ENCODE measurements around the gene KRT72. TPM values are rescaled to one million over a fixed set of nuclear protein-coding genes. Genes with fewer than 3 reads are reported as not detected.
A peak's percentile ranks its signal among the peaks of the same experiment; 100 is the strongest.

The KRT72 gene
- total RNA-seq, 1 experiment from 2014 or later: not detected

GRCh38 chr12:52582486-52582885, 18.8 kb downstream of the KRT72 start:
- H3K27ac ChIP-seq (ENCODE audit: low read length): no peak overlapping the region
- H3K9me3 ChIP-seq (ENCODE audit: low read length): no peaks in the 10 kb centered on the region
- ChIA-PET POLR2A (ENCODE audit: unreplicated experiment) (no interaction called here), CTCF (interaction anchor here (1.8 kb wide), 1 partner anchor 288 kb away, joined by 5 read pairs; no protein-coding TSS in a partner anchor)
- no peaks in the 10 kb centered on the region for H3K36me3 ChIP-seq (ENCODE audit: low read depth, low read length)
- H3K9me2 ChIP-seq (replicated peaks; ENCODE audit: low read length): no peaks in the 10 kb centered on the region
- H3K27me3 ChIP-seq (ENCODE audit: low read length): no peaks in the 10 kb centered on the region
- H2AFZ ChIP-seq (ENCODE audit: low read length): no peak overlapping the region
- ATAC-seq: no peak
- no TSS peak for BruUV-seq (replicated peaks)
- no peak for DNase-seq
- H4K20me1 ChIP-seq (ENCODE audit: low read length): no peaks in the 10 kb centered on the region
- no peaks in the 10 kb centered on the region for H3K79me2 ChIP-seq (ENCODE audit: low read length)
- TF ChIP-seq CTCF (conservative IDR thresholded peaks at IDR 0.05; ENCODE audit: low read depth, low read length): no peak
- no peak for TF ChIP-seq EZH2 (IDR thresholded peaks at IDR 0.05; ENCODE audit: low read length, unreplicated experiment)
- no peak for TF ChIP-seq EZH2phosphoT487 (IDR thresholded peaks at IDR 0.05; ENCODE audit: borderline replicate concordance, low read length)
- H3K4me1 ChIP-seq (ENCODE audit: insufficient read depth, low read length): peaks cover 8% of the 10 kb centered on the region; the same call in 1 of the 2 replicates
- no peaks in the 10 kb centered on the region for H3F3A ChIP-seq (ENCODE audit: low read length, unreplicated experiment)
- intact Hi-C loops (cut with micrococcal nuclease): loop anchor here (10.0 kb wide), 1 partner anchor 402 kb away; no protein-coding TSS in a partner anchor
- H3K4me2 ChIP-seq (ENCODE audit: low read length): no peak overlapping the region
- H3K4me3 ChIP-seq (ENCODE audit: low read length): no peak overlapping the region
- H3K9ac ChIP-seq (ENCODE audit: low read length): no peak overlapping the region

- no peaks in the 10 kb centered on the region for H3K9me3 ChIP-seq (ENCODE audit: low read length)
- TF ChIP-seq CTCF (conservative IDR thresholded peaks at IDR 0.05; ENCODE audit: low read depth, low read length) (no peak), EZH2phosphoT487 (IDR thresholded peaks at IDR 0.05; ENCODE audit: borderline replicate concordance, low read length) (no peak), EZH2 (IDR thresholded peaks at IDR 0.05; ENCODE audit: low read length, unreplicated experiment) (no peak)
- peak; percentile 56 for DNase-seq
- ATAC-seq: no peak
- ChIA-PET CTCF (interaction anchor here (0.6 to 1.8 kb wide), 2 partner anchors 289 to 292 kb away, joined by 3 to 5 read pairs; no protein-coding TSS in a partner anchor), POLR2A (ENCODE audit: unreplicated experiment) (no interaction called here)
- H3K4me1 ChIP-seq (ENCODE audit: insufficient read depth, low read length): peaks cover 8% of the 10 kb centered on the region; the same call in 1 of the 2 replicates
- no peaks in the 10 kb centered on the region for H3F3A ChIP-seq (ENCODE audit: low read length, unreplicated experiment)
- no peaks in the 10 kb centered on the region for H3K27me3 ChIP-seq (ENCODE audit: low read length)
- no peak overlapping the region for H3K9ac ChIP-seq (ENCODE audit: low read length)
- BruUV-seq (replicated peaks): no TSS peak
- no peak overlapping the region for H3K4me2 ChIP-seq (ENCODE audit: low read length)
- intact Hi-C loops (cut with micrococcal nuclease): loop anchor here (10.0 kb wide), 1 partner anchor 403 kb away; no protein-coding TSS in a partner anchor
- H3K79me2 ChIP-seq (ENCODE audit: low read length): no peaks in the 10 kb centered on the region
- H2AFZ ChIP-seq (ENCODE audit: low read length): no peak overlapping the region
- no peak overlapping the region for H3K4me3 ChIP-seq (ENCODE audit: low read length)
- no peaks in the 10 kb centered on the region for H3K9me2 ChIP-seq (replicated peaks; ENCODE audit: low read length)
- no peaks in the 10 kb centered on the region for H4K20me1 ChIP-seq (ENCODE audit: low read length)
- H3K27ac ChIP-seq (ENCODE audit: low read length): no peak overlapping the region
- no peaks in the 10 kb centered on the region for H3K36me3 ChIP-seq (ENCODE audit: low read depth, low read length)
These were observed 19.8 kb downstream of the KRT72 start for GRCh38 chr12:52581481-52581880.

- no peak overlapping the region for H3K4me3 ChIP-seq (ENCODE audit: low read length)
- DNase-seq (no peak), ATAC-seq (no peak)
- no peak overlapping the region for H3K4me2 ChIP-seq (ENCODE audit: low read length)
- H3K9me3 ChIP-seq (ENCODE audit: low read length): no peaks in the 10 kb centered on the region
- intact Hi-C loops (cut with micrococcal nuclease): loop anchor here (10.0 kb wide), 1 partner anchor 404 kb away; no protein-coding TSS in a partner anchor
- H2AFZ ChIP-seq (ENCODE audit: low read length): no peak overlapping the region
- no peaks in the 10 kb centered on the region for H3K9me2 ChIP-seq (replicated peaks; ENCODE audit: low read length)
- POLR2A ChIA-PET (ENCODE audit: unreplicated experiment): no interaction called here
- H3K9ac ChIP-seq (ENCODE audit: low read length): no peak overlapping the region
- no peak overlapping the region for H3K27ac ChIP-seq (ENCODE audit: low read length)
- H3K36me3 ChIP-seq (ENCODE audit: low read depth, low read length): no peaks in the 10 kb centered on the region
- H3F3A ChIP-seq (ENCODE audit: low read length, unreplicated experiment): no peaks in the 10 kb centered on the region
- H3K79me2 ChIP-seq (ENCODE audit: low read length): no peaks in the 10 kb centered on the region
- no TSS peak for BruUV-seq (replicated peaks)
- H3K4me1 ChIP-seq (ENCODE audit: insufficient read depth, low read length): peaks cover 8% of the 10 kb centered on the region; the same call in 1 of the 2 replicates
- CTCF ChIA-PET: interaction anchor here (1.8 kb wide), 1 partner anchor 289 kb away, joined by 5 read pairs; no protein-coding TSS in a partner anchor
- no peaks in the 10 kb centered on the region for H3K27me3 ChIP-seq (ENCODE audit: low read length)
- H4K20me1 ChIP-seq (ENCODE audit: low read length): no peaks in the 10 kb centered on the region
- no peak for TF ChIP-seq CTCF (conservative IDR thresholded peaks at IDR 0.05; ENCODE audit: low read depth, low read length)
- no peak for TF ChIP-seq EZH2 (IDR thresholded peaks at IDR 0.05; ENCODE audit: low read length, unreplicated experiment)
- TF ChIP-seq EZH2phosphoT487 (IDR thresholded peaks at IDR 0.05; ENCODE audit: borderline replicate concordance, low read length): no peak
These were observed 20.2 kb downstream of the KRT72 start for GRCh38 chr12:52581066-52581465.
